Measurements from ENCODE around the gene CES3.
A peak's percentile ranks its signal among the peaks of the same experiment; 100 is the strongest.
"Not testable (repeated sequence)": the region's sequence is repeated elsewhere in the genome, so short reads cannot be mapped to it uniquely, and the experiment has no call there.

Gene CES3

GRCh38 chr16:66973716-66974115 is 12.7 kb downstream of the CES3 start:
- no peak for TF ChIP-seq ZNF384 (IDR thresholded peaks at IDR 0.05)
- TF ChIP-seq FOXK2 (IDR thresholded peaks at IDR 0.05), result no peak
- no peak for TF ChIP-seq FOXA1 (IDR thresholded peaks at IDR 0.05)
- no peak for TF ChIP-seq SP1 (IDR thresholded peaks at IDR 0.05)
- no peak for TF ChIP-seq NFRKB (IDR thresholded peaks at IDR 0.05)
- ChIA-PET POLR2A (interaction anchor here (1.1 to 3.0 kb wide), 2 partner anchors 12 to 15 kb away, joined by 3 to 10 read pairs; partner anchors contain the start of gene CES3), CTCF (no interaction called here)
- DNase-seq (ENCODE audit: extremely low spot score), result no peak

- POLR2A ChIA-PET, result interaction anchor here (3.0 kb wide), 1 partner anchor 13 kb away, joined by 10 read pairs; the partner anchor contains the start of gene CES3
- CTCF ChIA-PET, result interaction anchor here (2.5 kb wide), 1 partner anchor 181 kb away, joined by 10 read pairs; no protein-coding TSS in a partner anchor
- not testable (repeated sequence) for DNase-seq (ENCODE audit: extremely low spot score)
Observed at GRCh38 chr16:66974156-66974931, 13.3 kb downstream of the CES3 start.

- CTCF ChIA-PET, result interaction anchor here (2.5 kb wide), 1 partner anchor 180 kb away, joined by 10 read pairs; no protein-coding TSS in a partner anchor
- POLR2A ChIA-PET; DNase-seq (ENCODE audit: extremely low spot score): not testable (repeated sequence)
Observed at GRCh38 chr16:66974932-66975246, 13.8 kb downstream of the CES3 start.

GRCh38 chr16:66975302-66975893 is 14.3 kb downstream of the CES3 start:
- no peak for DNase-seq (ENCODE audit: extremely low spot score)
- TF ChIP-seq ARNT (IDR thresholded peaks at IDR 0.05) (no peak), SP1 (IDR thresholded peaks at IDR 0.05) (no peak), ELF4 (IDR thresholded peaks at IDR 0.05) (no peak), FOXA1 (IDR thresholded peaks at IDR 0.05) (no peak), ZNF384 (IDR thresholded peaks at IDR 0.05) (no peak), L3MBTL2 (conservative IDR thresholded peaks at IDR 0.05) (no peak), FOXK2 (IDR thresholded peaks at IDR 0.05) (no peak), LEF1 (IDR thresholded peaks at IDR 0.05; ENCODE audit: borderline replicate concordance) (no peak), TARDBP (IDR thresholded peaks at IDR 0.05) (no peak)
- POLR2A ChIA-PET, result interaction anchor here (0.6 to 0.9 kb wide), 2 partner anchors 15 to 44 kb away, joined by 3 read pairs; no protein-coding TSS in a partner anchor
- CTCF ChIA-PET, result interaction anchor here (0.7 to 2.5 kb wide), 2 partner anchors 14 to 180 kb away, joined by 3 to 10 read pairs; partner anchors contain the start of gene CES3

- POLR2A ChIA-PET, result no interaction called here
- CTCF ChIA-PET, result interaction anchor here (0.6 to 2.5 kb wide), 2 partner anchors 42 to 178 kb away, joined by 3 to 10 read pairs; no protein-coding TSS in a partner anchor
- DNase-seq (ENCODE audit: extremely low spot score), result no peak
- TF ChIP-seq L3MBTL2 (conservative IDR thresholded peaks at IDR 0.05) (no peak), NFRKB (IDR thresholded peaks at IDR 0.05) (no peak), FOXM1 (IDR thresholded peaks at IDR 0.05; ENCODE audit: borderline replicate concordance) (no peak), ZNF384 (IDR thresholded peaks at IDR 0.05) (no peak), BHLHE40 (IDR thresholded peaks at IDR 0.05; ENCODE audit: borderline replicate concordance) (no peak), CTBP1 (IDR thresholded peaks at IDR 0.05; ENCODE audit: borderline replicate concordance) (no peak), HDGF (IDR thresholded peaks at IDR 0.05; ENCODE audit: borderline replicate concordance) (no peak), PKNOX1 (IDR thresholded peaks at IDR 0.05) (no peak), SP1 (IDR thresholded peaks at IDR 0.05) (no peak), LEF1 (IDR thresholded peaks at IDR 0.05; ENCODE audit: borderline replicate concordance) (no peak), ELF4 (IDR thresholded peaks at IDR 0.05) (no peak), TARDBP (IDR thresholded peaks at IDR 0.05) (no peak)
Observed at GRCh38 chr16:66976746-66977145, 15.7 kb downstream of the CES3 start.

GRCh38 chr16:66977341-66978113 is 16.5 kb downstream of the CES3 start:
- ChIA-PET POLR2A (no interaction called here), CTCF (interaction anchor here (0.6 to 1.7 kb wide), 4 partner anchors 17 to 322 kb away, joined by 3 to 7 read pairs (median 4); partner anchors contain the start of gene CES3)
- TF ChIP-seq FOXM1 (IDR thresholded peaks at IDR 0.05; ENCODE audit: borderline replicate concordance), result no peak
- no peak for TF ChIP-seq FOXA1 (IDR thresholded peaks at IDR 0.05)
- TF ChIP-seq FOXK2 (IDR thresholded peaks at IDR 0.05), result no peak
- no peak for TF ChIP-seq BHLHE40 (IDR thresholded peaks at IDR 0.05; ENCODE audit: borderline replicate concordance)
- TF ChIP-seq SP1 (IDR thresholded peaks at IDR 0.05), result no peak
- TF ChIP-seq SUZ12 (IDR thresholded peaks at IDR 0.05), result no peak
- peak; percentile 86 for DNase-seq (ENCODE audit: extremely low spot score)

GRCh38 chr16:66979011-66979717 is 18.1 kb downstream of the CES3 start:
- ChIA-PET CTCF (interaction anchor here (1.7 kb wide), 1 partner anchor 39 kb away, joined by 7 read pairs; no protein-coding TSS in a partner anchor), POLR2A (no interaction called here)
- DNase-seq (ENCODE audit: extremely low spot score), result no peak
- TF ChIP-seq FOXA1 (IDR thresholded peaks at IDR 0.05), result no peak
- no peak for TF ChIP-seq ELF4 (IDR thresholded peaks at IDR 0.05)
- TF ChIP-seq FOXK2 (IDR thresholded peaks at IDR 0.05), result no peak
- no peak for TF ChIP-seq L3MBTL2 (conservative IDR thresholded peaks at IDR 0.05)
- no peak for TF ChIP-seq FOXM1 (IDR thresholded peaks at IDR 0.05; ENCODE audit: borderline replicate concordance)
- no peak for TF ChIP-seq SP1 (IDR thresholded peaks at IDR 0.05)
- no peak for TF ChIP-seq LEF1 (IDR thresholded peaks at IDR 0.05; ENCODE audit: borderline replicate concordance)
- no peak for TF ChIP-seq BHLHE40 (IDR thresholded peaks at IDR 0.05; ENCODE audit: borderline replicate concordance)
- TF ChIP-seq HDGF (IDR thresholded peaks at IDR 0.05; ENCODE audit: borderline replicate concordance), result no peak
- TF ChIP-seq ARNT (IDR thresholded peaks at IDR 0.05), result no peak
- TF ChIP-seq ZNF384 (IDR thresholded peaks at IDR 0.05), result no peak
- no peak for TF ChIP-seq PKNOX1 (IDR thresholded peaks at IDR 0.05)
- no peak for TF ChIP-seq CTBP1 (IDR thresholded peaks at IDR 0.05; ENCODE audit: borderline replicate concordance)
- TF ChIP-seq SUZ12 (IDR thresholded peaks at IDR 0.05), result no peak
- TF ChIP-seq TARDBP (IDR thresholded peaks at IDR 0.05), result no peak
- TF ChIP-seq NFRKB (IDR thresholded peaks at IDR 0.05), result no peak
